Measurements from ENCODE around the gene MGRN1.

MGRN1 gene

GRCh38 chr16:4696172-4696904 lies 71.7 kb downstream of the MGRN1 start:
- TF ChIP-seq CTCF (IDR thresholded peaks at IDR 0.05; ENCODE audit: insufficient read depth, missing control alignments): no peak
- FAIRE-seq (no peak), DNase-seq (ENCODE audit: insufficient read length, low spot score) (no peak)

GRCh38 chr16:4696905-4697847 lies 72.5 kb downstream of the MGRN1 start:
- FAIRE-seq (no peak), DNase-seq (ENCODE audit: insufficient read length, low spot score) (no peak)
- TF ChIP-seq CTCF (IDR thresholded peaks at IDR 0.05; ENCODE audit: insufficient read depth, missing control alignments): no peak

GRCh38 chr16:4697848-4698291 lies 73.2 kb downstream of the MGRN1 start:
- DNase-seq (ENCODE audit: insufficient read length, low spot score) (no peak), FAIRE-seq (no peak)
- no peak for TF ChIP-seq CTCF (IDR thresholded peaks at IDR 0.05; ENCODE audit: insufficient read depth, missing control alignments)

- no peak for DNase-seq (ENCODE audit: insufficient read length, low spot score)
- FAIRE-seq: no peak
- no peak for TF ChIP-seq CTCF (IDR thresholded peaks at IDR 0.05; ENCODE audit: insufficient read depth, missing control alignments)
Observed at GRCh38 chr16:4698321-4699045, 73.9 kb downstream of the MGRN1 start.

- FAIRE-seq (no peak), DNase-seq (ENCODE audit: insufficient read length, low spot score) (no peak)
- no peak for TF ChIP-seq CTCF (IDR thresholded peaks at IDR 0.05; ENCODE audit: insufficient read depth, missing control alignments)
Observed at GRCh38 chr16:4699046-4699556, 74.5 kb downstream of the MGRN1 start.

- FAIRE-seq (no peak), DNase-seq (ENCODE audit: insufficient read length, low spot score) (no peak)
- TF ChIP-seq CTCF (IDR thresholded peaks at IDR 0.05; ENCODE audit: insufficient read depth, missing control alignments): no peak
Observed at GRCh38 chr16:4700380-4700996, 75.9 kb downstream of the MGRN1 start.
